ENCODE measurements around the gene ECE2.

ECE2 gene

GRCh38 chr3:184230603-184231528, 45.0 kb upstream of the ECE2 start:
- DNase-seq (ENCODE audit: extremely low read depth, low read depth), result no peak
- H3K4me3 ChIP-seq (replicated peaks; ENCODE audit: low read depth, low read length), result no peak overlapping the region
- no peak for TF ChIP-seq CTCF (IDR thresholded peaks at IDR 0.05; ENCODE audit: low read depth, low read length, missing control alignments)

- no peak for DNase-seq (ENCODE audit: extremely low read depth, low read depth)
- H3K4me3 ChIP-seq (replicated peaks; ENCODE audit: low read depth, low read length), result no peak overlapping the region
Measured at GRCh38 chr3:184231671-184232070, 44.2 kb upstream of the ECE2 start.

GRCh38 chr3:184233127-184233843, 42.5 kb upstream of the ECE2 start:
- no peak overlapping the region for H3K4me3 ChIP-seq (replicated peaks; ENCODE audit: low read depth, low read length)
- no peak for DNase-seq (ENCODE audit: extremely low read depth, low read depth)
- TF ChIP-seq CTCF (IDR thresholded peaks at IDR 0.05; ENCODE audit: low read depth, low read length, missing control alignments), result no peak

More at GRCh38 chr3:184231671-184232070, 44.2 kb upstream of the ECE2 start:
- no peak for TF ChIP-seq CTCF (IDR thresholded peaks at IDR 0.05; ENCODE audit: low read depth, low read length, missing control alignments)

GRCh38 chr3:184234224-184234623, 41.6 kb upstream of the ECE2 start:
- no peak for TF ChIP-seq CTCF (IDR thresholded peaks at IDR 0.05; ENCODE audit: low read depth, low read length, missing control alignments)
- no peak overlapping the region for H3K4me3 ChIP-seq (replicated peaks; ENCODE audit: low read depth, low read length)
- no peak for DNase-seq (ENCODE audit: extremely low read depth, low read depth)

- no peak for DNase-seq (ENCODE audit: extremely low read depth, low read depth)
- H3K4me3 ChIP-seq (replicated peaks; ENCODE audit: low read depth, low read length), result no peak overlapping the region
- no peak for TF ChIP-seq CTCF (IDR thresholded peaks at IDR 0.05; ENCODE audit: low read depth, low read length, missing control alignments)
Measured at GRCh38 chr3:184234671-184235380, 41.0 kb upstream of the ECE2 start.

GRCh38 chr3:184235381-184236032, 40.3 kb upstream of the ECE2 start:
- no peak overlapping the region for H3K4me3 ChIP-seq (replicated peaks; ENCODE audit: low read depth, low read length)
- TF ChIP-seq CTCF (IDR thresholded peaks at IDR 0.05; ENCODE audit: low read depth, low read length, missing control alignments), result no peak
- DNase-seq (ENCODE audit: extremely low read depth, low read depth), result no peak

Measured in HFF-Myc (cell line).